ENCODE data around the gene CBARP. TPM values are rescaled to one million over a fixed set of nuclear protein-coding genes. Genes with fewer than 3 reads are reported as not detected.
A peak's percentile ranks its signal among the peaks of the same experiment; 100 is the strongest.

CBARP gene
- total RNA-seq, 1 donor from 2014 or later = 9.2 TPM

DNA sequence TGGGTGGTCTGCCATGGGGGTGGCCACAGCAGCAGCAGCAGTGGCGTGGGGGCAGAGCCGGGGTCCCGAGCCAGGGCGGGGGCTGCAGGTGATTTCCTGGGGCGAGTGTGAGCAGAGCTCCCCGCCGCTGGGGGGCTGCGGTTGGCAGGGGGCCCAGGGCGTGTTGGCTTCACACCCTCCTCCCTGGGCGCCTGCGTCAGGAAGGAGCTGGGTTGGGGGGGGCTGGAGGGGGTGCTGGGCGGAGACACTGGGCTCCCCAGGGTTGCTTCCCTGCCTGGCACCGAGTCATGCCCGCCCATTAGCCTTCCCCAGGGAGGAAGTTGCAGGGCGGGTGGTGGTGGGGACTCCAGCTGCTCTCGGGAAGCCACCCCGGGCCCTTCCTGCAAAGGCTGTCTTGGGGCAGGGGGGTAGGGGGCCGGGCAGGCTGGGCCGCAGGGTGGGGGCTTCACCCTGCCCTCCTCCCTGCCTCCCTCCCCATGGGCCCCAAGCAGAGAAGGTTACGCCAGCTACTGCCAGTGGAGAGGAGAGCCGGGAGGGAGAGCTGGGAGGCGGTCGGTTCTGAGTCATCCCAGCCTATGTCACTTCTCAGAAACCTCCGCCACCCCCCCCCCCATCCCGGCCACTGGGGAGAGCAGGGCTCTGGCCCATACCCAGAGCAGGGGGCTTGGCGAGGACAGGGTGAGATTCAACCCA is 15.2 kb upstream of the CBARP start:
- H3K9me3 Mint-ChIP-seq = no peaks in the 10 kb centered on the region
- H3K27ac Mint-ChIP-seq = peak overlapping the region; percentile 85
- H3K4me3 Mint-ChIP-seq = peak overlapping the region; percentile 85
- H3K27me3 Mint-ChIP-seq (ENCODE audit: low read depth) = no peaks in the 10 kb centered on the region
- peaks cover 8% of the 10 kb centered on the region for H3K36me3 Mint-ChIP-seq
- DNase-seq (ENCODE audit: low spot score in 2 of 2, unreplicated experiment in 2 of 2) = no peak
- peaks cover 19% of the 10 kb centered on the region for H3K4me1 Mint-ChIP-seq
- TF ChIP-seq, protein P1, sequence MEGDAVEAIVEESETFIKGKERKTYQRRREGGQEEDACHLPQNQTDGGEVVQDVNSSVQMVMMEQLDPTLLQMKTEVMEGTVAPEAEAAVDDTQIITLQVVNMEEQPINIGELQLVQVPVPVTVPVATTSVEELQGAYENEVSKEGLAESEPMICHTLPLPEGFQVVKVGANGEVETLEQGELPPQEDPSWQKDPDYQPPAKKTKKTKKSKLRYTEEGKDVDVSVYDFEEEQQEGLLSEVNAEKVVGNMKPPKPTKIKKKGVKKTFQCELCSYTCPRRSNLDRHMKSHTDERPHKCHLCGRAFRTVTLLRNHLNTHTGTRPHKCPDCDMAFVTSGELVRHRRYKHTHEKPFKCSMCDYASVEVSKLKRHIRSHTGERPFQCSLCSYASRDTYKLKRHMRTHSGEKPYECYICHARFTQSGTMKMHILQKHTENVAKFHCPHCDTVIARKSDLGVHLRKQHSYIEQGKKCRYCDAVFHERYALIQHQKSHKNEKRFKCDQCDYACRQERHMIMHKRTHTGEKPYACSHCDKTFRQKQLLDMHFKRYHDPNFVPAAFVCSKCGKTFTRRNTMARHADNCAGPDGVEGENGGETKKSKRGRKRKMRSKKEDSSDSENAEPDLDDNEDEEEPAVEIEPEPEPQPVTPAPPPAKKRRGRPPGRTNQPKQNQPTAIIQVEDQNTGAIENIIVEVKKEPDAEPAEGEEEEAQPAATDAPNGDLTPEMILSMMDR (IDR thresholded peaks at IDR 0.05; ENCODE audit: unreplicated experiment) = no peak

DNA sequence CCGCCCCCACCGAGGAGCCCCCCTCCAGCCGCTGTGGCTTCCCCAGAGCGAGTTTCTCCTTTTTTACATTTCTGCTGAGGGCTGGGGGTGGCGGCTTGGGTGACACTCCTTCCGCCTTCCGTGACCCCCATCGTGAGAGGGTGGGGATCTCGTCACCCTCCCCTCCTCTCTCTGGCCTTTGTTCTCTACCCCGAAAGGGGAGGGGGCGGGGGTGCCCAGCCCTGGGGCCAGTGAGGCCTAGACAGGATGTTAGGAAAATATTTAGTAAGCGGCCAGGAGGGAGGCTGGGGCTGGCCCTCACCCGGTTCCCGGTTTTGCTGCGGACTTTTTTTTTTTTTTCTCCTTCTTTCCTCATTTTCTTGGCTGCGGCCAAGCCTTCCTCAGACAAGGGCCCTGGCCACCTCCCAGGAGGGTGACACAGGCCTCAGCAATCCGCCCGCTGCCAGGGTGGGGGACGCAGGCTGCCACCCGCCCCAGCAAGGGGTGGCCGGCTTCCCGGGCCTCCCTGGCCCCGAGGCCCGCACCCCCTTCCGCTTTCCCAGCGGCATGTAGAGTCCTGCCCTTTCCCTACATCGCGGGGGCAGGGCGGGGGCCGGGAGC is 14.5 kb upstream of the CBARP start:
- no peaks in the 10 kb centered on the region for H3K27me3 Mint-ChIP-seq (ENCODE audit: low read depth)
- H3K4me1 Mint-ChIP-seq = peaks cover 14% of the 10 kb centered on the region
- peak overlapping the region; percentile 59 for H3K27ac Mint-ChIP-seq
- no peaks in the 10 kb centered on the region for H3K9me3 Mint-ChIP-seq
- peak overlapping the region; percentile 85 for H3K4me3 Mint-ChIP-seq
- no peak for DNase-seq (ENCODE audit: low spot score in 2 of 2, unreplicated experiment in 2 of 2)
- TF ChIP-seq, protein P1 (IDR thresholded peaks at IDR 0.05; ENCODE audit: unreplicated experiment) = no peak
- peaks cover 3% of the 10 kb centered on the region for H3K36me3 Mint-ChIP-seq

DNA sequence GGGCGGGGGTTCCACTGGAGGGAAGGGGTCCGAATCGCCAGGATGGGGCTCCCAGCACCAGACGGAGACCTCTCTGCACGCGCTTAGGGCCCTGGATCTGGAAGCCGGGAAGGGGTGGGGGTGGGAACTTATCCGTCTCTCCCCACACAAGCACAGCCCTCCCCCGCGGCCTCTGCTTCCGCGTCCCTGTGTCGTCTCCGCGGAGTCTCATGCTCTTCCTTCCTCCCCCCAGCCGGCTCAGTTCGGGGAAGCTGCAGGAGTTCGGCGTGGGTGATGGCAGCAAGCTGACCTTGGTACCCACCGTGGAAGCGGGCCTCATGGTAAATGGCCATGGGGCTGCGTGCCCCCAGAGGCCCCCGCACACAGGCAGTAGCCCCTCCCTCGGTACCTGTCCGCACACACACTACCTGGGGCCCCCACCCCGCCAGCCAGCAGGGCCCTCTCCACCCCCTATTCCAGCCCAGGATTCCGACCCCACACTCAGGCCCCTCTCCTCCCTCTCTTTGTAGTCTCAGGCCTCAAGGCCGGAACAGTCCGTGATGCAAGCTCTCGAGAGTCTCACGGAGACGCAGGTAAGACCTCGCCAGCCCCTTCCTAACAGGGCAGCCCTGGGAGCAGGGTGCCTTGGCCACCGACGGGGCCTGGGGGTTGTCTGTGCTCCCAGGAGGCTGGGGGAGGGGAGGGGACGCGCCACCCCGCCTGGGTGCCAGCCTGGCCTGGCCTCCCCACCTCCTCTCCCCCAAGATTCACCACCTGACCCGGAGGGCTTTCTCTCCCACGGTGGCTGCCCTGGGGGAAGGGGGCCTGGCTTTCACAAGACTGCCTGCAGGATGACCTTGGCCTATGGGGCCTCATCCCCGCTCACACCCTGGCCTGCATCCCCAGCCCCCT is 13.8 kb upstream of the CBARP start:
- peaks cover 14% of the 10 kb centered on the region for H3K4me1 Mint-ChIP-seq
- H3K27me3 Mint-ChIP-seq (ENCODE audit: low read depth) = no peaks in the 10 kb centered on the region
- H3K27ac Mint-ChIP-seq = peak overlapping the region; percentile 94
- H3K4me3 Mint-ChIP-seq = peak overlapping the region; percentile 85
- H3K9me3 Mint-ChIP-seq = no peaks in the 10 kb centered on the region
- no peak for DNase-seq (ENCODE audit: low spot score in 2 of 2, unreplicated experiment in 2 of 2)
- peaks cover 3% of the 10 kb centered on the region for H3K36me3 Mint-ChIP-seq
- TF ChIP-seq, protein P1 (IDR thresholded peaks at IDR 0.05; ENCODE audit: unreplicated experiment) = no peak

DNA sequence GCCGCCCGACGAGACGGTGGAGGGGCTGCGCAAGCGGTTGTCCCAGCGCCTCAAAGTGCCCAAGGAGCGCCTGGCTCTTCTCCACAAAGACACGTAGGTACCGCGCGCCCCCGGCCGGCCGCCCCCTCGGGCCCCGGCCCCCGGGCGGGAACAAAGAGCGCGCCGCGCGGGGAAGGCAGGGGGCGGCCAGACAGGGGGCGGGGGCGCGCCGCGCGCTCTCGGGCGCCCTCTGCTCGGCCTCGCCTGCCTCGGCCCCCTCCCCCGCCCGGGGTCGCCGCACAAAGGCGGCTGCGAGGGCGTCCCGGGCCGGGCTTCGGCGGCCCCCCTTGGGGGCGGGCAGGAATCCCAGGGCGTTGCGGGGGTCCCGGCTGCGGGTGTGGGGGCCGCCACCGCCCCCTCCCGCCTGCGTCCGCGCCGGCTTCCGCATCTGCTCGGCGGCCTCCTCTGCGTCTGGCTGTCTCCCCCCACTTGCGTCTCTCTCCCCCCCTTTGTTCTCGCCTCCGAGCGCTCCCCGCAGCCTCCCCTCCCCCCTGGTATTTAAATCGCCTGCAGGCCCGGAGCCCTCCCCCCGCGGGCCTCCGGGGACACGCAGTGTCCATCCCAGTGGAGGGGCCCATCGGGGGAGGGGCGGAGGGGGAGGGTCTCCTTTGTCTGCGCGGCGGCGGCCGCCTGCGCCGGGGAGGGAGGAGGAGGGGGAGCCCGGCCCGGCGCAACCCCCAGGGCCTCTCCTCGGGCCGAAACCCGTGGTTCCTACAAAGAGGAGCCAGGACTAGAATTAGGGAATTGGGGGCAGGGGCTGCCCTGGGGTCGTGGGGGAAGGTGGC is 12.8 kb upstream of the CBARP start:
- no peaks in the 10 kb centered on the region for H3K27me3 Mint-ChIP-seq (ENCODE audit: low read depth)
- TF ChIP-seq, protein P1 (IDR thresholded peaks at IDR 0.05; ENCODE audit: unreplicated experiment) = no peak
- peaks cover 3% of the 10 kb centered on the region for H3K36me3 Mint-ChIP-seq
- H3K9me3 Mint-ChIP-seq = no peaks in the 10 kb centered on the region
- peak overlapping the region; percentile 94 for H3K27ac Mint-ChIP-seq
- H3K4me3 Mint-ChIP-seq = peak overlapping the region; percentile 85
- H3K4me1 Mint-ChIP-seq = peaks cover 14% of the 10 kb centered on the region
- peak in 1 of 2 experiments; percentile 65 for DNase-seq (ENCODE audit: low spot score in 2 of 2, unreplicated experiment in 2 of 2)

DNA sequence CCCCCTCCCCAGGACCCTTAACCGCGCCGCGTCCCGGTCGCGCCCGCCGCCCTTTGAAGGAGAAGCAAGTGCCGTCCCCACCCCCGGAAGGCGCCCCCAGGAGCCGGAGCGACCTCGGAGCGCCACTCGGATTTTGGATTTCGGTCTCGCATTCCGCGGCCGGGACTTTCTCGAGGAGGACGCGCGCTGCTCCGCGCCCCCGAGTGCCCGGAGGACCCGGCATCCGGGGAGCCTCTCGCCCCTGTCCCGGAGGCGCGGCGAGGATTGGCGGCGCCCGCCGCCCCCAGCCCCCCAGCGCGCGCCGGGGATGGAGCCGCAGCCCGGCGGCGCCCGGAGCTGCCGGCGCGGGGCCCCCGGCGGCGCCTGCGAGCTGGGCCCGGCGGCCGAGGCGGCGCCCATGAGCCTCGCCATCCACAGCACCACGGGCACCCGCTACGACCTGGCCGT is 12.2 kb upstream of the CBARP start:
- Mint-ChIP-seq H3K4me1 (peaks cover 14% of the 10 kb centered on the region), H3K4me3 (peak overlapping the region; percentile 70), H3K27ac (no peak overlapping the region), H3K9me3 (no peaks in the 10 kb centered on the region), H3K27me3 (ENCODE audit: low read depth) (no peaks in the 10 kb centered on the region), H3K36me3 (peaks cover 3% of the 10 kb centered on the region)
- TF ChIP-seq, protein P1 (IDR thresholded peaks at IDR 0.05; ENCODE audit: unreplicated experiment) = no peak
- DNase-seq (ENCODE audit: low spot score in 2 of 2, unreplicated experiment in 2 of 2) = no peak
